HEK293 (cell line): ENCODE data around the gene BICRA.

ENCODE experiments used
- AEBP2 ChIP-seq: fragments of 450-650 bp; formaldehyde crosslinking; IDR thresholded peaks from 2 replicates; pipeline ENCODE4 v1.5.1; 2016; ENCODE audit warnings: missing biosample characterization, missing genetic modification characterization, borderline replicate concordance
- BCL11B ChIP-seq: fragments of 450-650 bp; formaldehyde crosslinking; IDR thresholded peaks from 2 replicates; pipeline ENCODE4 v1.5.1; 2016; ENCODE audit warnings: low read depth, missing biosample characterization, missing genetic modification characterization
- GLIS1 ChIP-seq: fragments of 450-650 bp; formaldehyde crosslinking; IDR thresholded peaks from 2 replicates; pipeline ENCODE4 v1.5.1; 2016; ENCODE audit warnings: missing biosample characterization, missing genetic modification characterization
- KLF8 ChIP-seq: fragments of 450-650 bp; formaldehyde crosslinking; IDR thresholded peaks from 2 replicates; pipeline ENCODE4 v1.5.1; 2016; ENCODE audit warnings: missing biosample characterization, missing genetic modification characterization
- OVOL3 ChIP-seq: fragments of 450-650 bp; formaldehyde crosslinking; IDR thresholded peaks from 2 replicates; pipeline ENCODE4 v1.5.1; 2016; ENCODE audit warnings: missing biosample characterization, missing genetic modification characterization
- PRDM1 ChIP-seq: fragments of 450-650 bp; formaldehyde crosslinking; IDR thresholded peaks from 2 replicates; pipeline ENCODE4; 2016; ENCODE audit warnings: missing biosample characterization, missing genetic modification characterization
- RBAK ChIP-seq: fragments of 450-650 bp; formaldehyde crosslinking; IDR thresholded peaks from 2 replicates; pipeline ENCODE4 v1.5.1; 2016; ENCODE audit warnings: missing biosample characterization, missing genetic modification characterization
- SETDB1 ChIP-seq: IDR thresholded peaks from one replicate; pipeline ENCODE4 v1.6.1; 2017; ENCODE audit warnings: mild to moderate bottlenecking, low read length, moderate library complexity, mixed read lengths; ENCODE audit not compliant: insufficient read length
- ZBTB8A ChIP-seq: fragments of 450-650 bp; formaldehyde crosslinking; IDR thresholded peaks from 2 replicates; pipeline ENCODE4 v1.5.1; 2016; ENCODE audit warnings: missing biosample characterization, missing genetic modification characterization
- ZEB2 ChIP-seq: fragments of 450-650 bp; formaldehyde crosslinking; IDR thresholded peaks from 2 replicates; pipeline ENCODE4 v1.5.1; 2016; ENCODE audit warnings: missing biosample characterization, missing genetic modification characterization
- ZFP41 ChIP-seq: fragments of 450-650 bp; formaldehyde crosslinking; IDR thresholded peaks from 2 replicates; pipeline ENCODE4 v1.5.1; 2016; ENCODE audit warnings: missing biosample characterization, missing genetic modification characterization, borderline replicate concordance
- ZIC2 ChIP-seq: fragments of 450-650 bp; formaldehyde crosslinking; IDR thresholded peaks from 2 replicates; pipeline ENCODE4 v1.5.1; 2016; ENCODE audit warnings: missing biosample characterization, missing genetic modification characterization
- ZNF18 ChIP-seq: fragments of 450-650 bp; formaldehyde crosslinking; IDR thresholded peaks from 2 replicates; pipeline ENCODE4 v1.5.1; 2016; ENCODE audit warnings: missing biosample characterization, missing genetic modification characterization
- ZNF221 ChIP-seq: fragments of 450-650 bp; formaldehyde crosslinking; IDR thresholded peaks from 2 replicates; pipeline ENCODE4 v1.5.1; 2017; ENCODE audit warnings: missing biosample characterization, missing genetic modification characterization, borderline replicate concordance
- ZNF311 ChIP-seq: fragments of 450-650 bp; formaldehyde crosslinking; IDR thresholded peaks from 2 replicates; pipeline ENCODE4 v1.5.1; 2017; ENCODE audit warnings: missing biosample characterization, missing genetic modification characterization, borderline replicate concordance
- ZNF37A ChIP-seq: fragments of 450-650 bp; IDR thresholded peaks from 2 replicates; pipeline ENCODE4 v1.5.1; 2018; ENCODE audit warnings: missing biosample characterization, missing genetic modification characterization
- ZNF48 ChIP-seq: fragments of 450-650 bp; formaldehyde crosslinking; IDR thresholded peaks from 2 replicates; pipeline ENCODE4 v1.5.1; 2016; ENCODE audit warnings: missing biosample characterization, missing genetic modification characterization
- ZNF555 ChIP-seq: fragments of 450-650 bp; formaldehyde crosslinking; conservative IDR thresholded peaks from 2 replicates; pipeline ENCODE4 v1.5.1; 2017; ENCODE audit warnings: missing biosample characterization, mild to moderate bottlenecking, missing genetic modification characterization, inconsistent platforms
- ZNF580 ChIP-seq: fragments of 450-650 bp; formaldehyde crosslinking; IDR thresholded peaks from 2 replicates; pipeline ENCODE4 v1.5.1; 2016; ENCODE audit warnings: missing biosample characterization, missing genetic modification characterization
- ZNF600 ChIP-seq: fragments of 450-650 bp; formaldehyde crosslinking; IDR thresholded peaks from 2 replicates; pipeline ENCODE4 v1.5.1; 2016; ENCODE audit warnings: missing biosample characterization, missing genetic modification characterization
- ZNF624 ChIP-seq: fragments of 450-650 bp; formaldehyde crosslinking; IDR thresholded peaks from 2 replicates; pipeline ENCODE4 v1.5.1; 2017; ENCODE audit warnings: missing biosample characterization, missing genetic modification characterization
- ZNF664 ChIP-seq: fragments of 450-650 bp; formaldehyde crosslinking; IDR thresholded peaks from 2 replicates; pipeline ENCODE4 v1.5.1; 2016; ENCODE audit warnings: missing biosample characterization, missing genetic modification characterization
- ZNF792 ChIP-seq: fragments of 450-650 bp; formaldehyde crosslinking; IDR thresholded peaks from 2 replicates; pipeline ENCODE4 v1.5.1; 2016; ENCODE audit warnings: missing biosample characterization, missing genetic modification characterization
- ZNF843 ChIP-seq: fragments of 450-650 bp; formaldehyde crosslinking; IDR thresholded peaks from 2 replicates; pipeline ENCODE4 v1.5.1; 2016; ENCODE audit warnings: missing biosample characterization, missing genetic modification characterization
- TF ChIP-seq, protein P1 (sequence below): fragments of 450-650 bp; formaldehyde crosslinking; IDR thresholded peaks from 2 replicates; pipeline ENCODE4 v1.5.1; 2016; ENCODE audit warnings: missing biosample characterization, missing genetic modification characterization
- TF ChIP-seq, protein P2 (sequence below): fragments of 450-650 bp; formaldehyde crosslinking; IDR thresholded peaks from 2 replicates; pipeline ENCODE4 v1.5.1; 2016; ENCODE audit warnings: missing biosample characterization, missing genetic modification characterization, low read depth

BICRA gene

DNA sequence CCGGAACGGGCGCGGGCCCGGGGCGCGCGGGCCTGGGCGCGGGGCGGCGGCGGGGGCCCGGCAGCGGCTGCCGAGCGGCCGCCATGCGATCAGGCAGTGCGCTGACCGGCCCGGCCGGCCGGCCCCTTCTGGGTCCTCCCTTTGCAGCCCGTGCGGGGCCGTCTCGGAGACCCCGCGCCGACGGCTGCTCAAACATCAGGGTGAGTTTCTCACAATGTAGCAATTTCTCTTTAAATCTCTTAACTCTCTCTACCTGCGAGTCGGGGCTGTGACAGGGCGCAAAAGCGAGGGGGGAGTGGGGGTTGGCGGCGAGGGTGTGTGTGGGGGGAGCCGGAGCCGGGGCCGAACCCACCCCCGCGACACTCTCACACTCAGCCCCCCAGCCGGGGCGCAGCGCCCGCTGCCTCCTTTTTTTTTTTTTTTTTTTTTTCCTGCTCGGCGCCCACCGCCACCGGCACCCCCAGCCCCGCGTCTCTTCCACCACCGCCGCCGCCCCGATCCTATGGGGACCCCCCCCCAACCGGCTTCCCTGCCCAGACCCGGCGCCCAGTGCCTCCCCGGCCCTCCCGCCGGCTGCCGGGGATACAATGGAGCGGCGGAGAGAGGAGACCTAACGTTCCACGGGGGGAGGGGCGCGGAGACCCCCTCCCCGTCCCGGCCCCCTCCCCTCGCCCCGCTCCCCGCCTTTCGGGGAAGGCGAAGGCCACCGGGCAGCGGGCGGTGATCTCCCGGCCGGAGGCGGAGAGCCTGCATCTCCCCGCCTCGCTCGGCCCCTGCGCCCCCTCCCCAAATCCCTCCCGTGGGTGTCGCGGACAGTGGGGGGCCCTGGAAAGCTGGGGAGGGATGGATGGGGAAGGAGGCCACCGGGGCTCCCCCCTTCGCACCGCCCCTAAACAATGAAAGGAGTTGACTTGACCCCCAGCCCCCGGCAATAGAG, at the start of gene BICRA (continued):
- TF ChIP-seq ZNF792 = no peak
- TF ChIP-seq ZEB2 (tag by site-specific recombination) = peak; percentile 46; the same call in 1 of the 2 replicates
- TF ChIP-seq ZIC2 (tag by site-specific recombination) = no peak
- no peak for TF ChIP-seq ZNF843 (tag by site-specific recombination)
- no peak for TF ChIP-seq ZNF37A (tag by site-specific recombination)
- TF ChIP-seq ZNF664 (tag by site-specific recombination) = no peak
- no peak for TF ChIP-seq ZNF580 (tag by site-specific recombination)
- TF ChIP-seq ZNF555 (tag by site-specific recombination) = no peak
- TF ChIP-seq GLIS1 (tag by site-specific recombination) = no peak
- TF ChIP-seq KLF8 = peak; percentile 11; the same call in 1 of the 2 replicates
- TF ChIP-seq ZNF311 = no peak
- TF ChIP-seq SETDB1 = no peak
- TF ChIP-seq ZNF600 (tag by site-specific recombination) = no peak
- TF ChIP-seq BCL11B (tag by site-specific recombination) = no peak
- no peak for TF ChIP-seq ZFP41
- TF ChIP-seq ZBTB8A = peak; percentile 75; the same call in 1 of the 2 replicates
- TF ChIP-seq, protein P1, sequence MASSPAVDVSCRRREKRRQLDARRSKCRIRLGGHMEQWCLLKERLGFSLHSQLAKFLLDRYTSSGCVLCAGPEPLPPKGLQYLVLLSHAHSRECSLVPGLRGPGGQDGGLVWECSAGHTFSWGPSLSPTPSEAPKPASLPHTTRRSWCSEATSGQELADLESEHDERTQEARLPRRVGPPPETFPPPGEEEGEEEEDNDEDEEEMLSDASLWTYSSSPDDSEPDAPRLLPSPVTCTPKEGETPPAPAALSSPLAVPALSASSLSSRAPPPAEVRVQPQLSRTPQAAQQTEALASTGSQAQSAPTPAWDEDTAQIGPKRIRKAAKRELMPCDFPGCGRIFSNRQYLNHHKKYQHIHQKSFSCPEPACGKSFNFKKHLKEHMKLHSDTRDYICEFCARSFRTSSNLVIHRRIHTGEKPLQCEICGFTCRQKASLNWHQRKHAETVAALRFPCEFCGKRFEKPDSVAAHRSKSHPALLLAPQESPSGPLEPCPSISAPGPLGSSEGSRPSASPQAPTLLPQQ (tag by site-specific recombination) = 0 out of 2 replicates have a peak, but pooled peaks have one; percentile 11
- no peak for TF ChIP-seq AEBP2
- TF ChIP-seq, protein P2, sequence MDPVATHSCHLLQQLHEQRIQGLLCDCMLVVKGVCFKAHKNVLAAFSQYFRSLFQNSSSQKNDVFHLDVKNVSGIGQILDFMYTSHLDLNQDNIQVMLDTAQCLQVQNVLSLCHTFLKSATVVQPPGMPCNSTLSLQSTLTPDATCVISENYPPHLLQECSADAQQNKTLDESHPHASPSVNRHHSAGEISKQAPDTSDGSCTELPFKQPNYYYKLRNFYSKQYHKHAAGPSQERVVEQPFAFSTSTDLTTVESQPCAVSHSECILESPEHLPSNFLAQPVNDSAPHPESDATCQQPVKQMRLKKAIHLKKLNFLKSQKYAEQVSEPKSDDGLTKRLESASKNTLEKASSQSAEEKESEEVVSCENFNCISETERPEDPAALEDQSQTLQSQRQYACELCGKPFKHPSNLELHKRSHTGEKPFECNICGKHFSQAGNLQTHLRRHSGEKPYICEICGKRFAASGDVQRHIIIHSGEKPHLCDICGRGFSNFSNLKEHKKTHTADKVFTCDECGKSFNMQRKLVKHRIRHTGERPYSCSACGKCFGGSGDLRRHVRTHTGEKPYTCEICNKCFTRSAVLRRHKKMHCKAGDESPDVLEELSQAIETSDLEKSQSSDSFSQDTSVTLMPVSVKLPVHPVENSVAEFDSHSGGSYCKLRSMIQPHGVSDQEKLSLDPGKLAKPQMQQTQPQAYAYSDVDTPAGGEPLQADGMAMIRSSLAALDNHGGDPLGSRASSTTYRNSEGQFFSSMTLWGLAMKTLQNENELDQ (tag by site-specific recombination) = no peak
- no peak for TF ChIP-seq ZNF624 (tag by site-specific recombination)
- no peak for TF ChIP-seq ZNF18 (tag by site-specific recombination)
- TF ChIP-seq ZNF48 (tag by site-specific recombination) = no peak
- no peak for TF ChIP-seq ZNF221 (tag by site-specific recombination)
- TF ChIP-seq PRDM1 (tag by site-specific recombination) = peak; percentile 72
- TF ChIP-seq OVOL3 (tag by site-specific recombination) = no peak
- no peak for TF ChIP-seq RBAK
